ENCODE data around the gene CADM4. TPM values are rescaled to one million over a fixed set of nuclear protein-coding genes. Genes with fewer than 3 reads are reported as not detected.

CADM4 gene
- total and polyA plus RNA-seq, 9 of the 15 experiments (the other 6 are each of a cell fraction or from before 2014, with no cell fraction given) = 0.03 to 4.6 (median 1.3) TPM

DNA sequence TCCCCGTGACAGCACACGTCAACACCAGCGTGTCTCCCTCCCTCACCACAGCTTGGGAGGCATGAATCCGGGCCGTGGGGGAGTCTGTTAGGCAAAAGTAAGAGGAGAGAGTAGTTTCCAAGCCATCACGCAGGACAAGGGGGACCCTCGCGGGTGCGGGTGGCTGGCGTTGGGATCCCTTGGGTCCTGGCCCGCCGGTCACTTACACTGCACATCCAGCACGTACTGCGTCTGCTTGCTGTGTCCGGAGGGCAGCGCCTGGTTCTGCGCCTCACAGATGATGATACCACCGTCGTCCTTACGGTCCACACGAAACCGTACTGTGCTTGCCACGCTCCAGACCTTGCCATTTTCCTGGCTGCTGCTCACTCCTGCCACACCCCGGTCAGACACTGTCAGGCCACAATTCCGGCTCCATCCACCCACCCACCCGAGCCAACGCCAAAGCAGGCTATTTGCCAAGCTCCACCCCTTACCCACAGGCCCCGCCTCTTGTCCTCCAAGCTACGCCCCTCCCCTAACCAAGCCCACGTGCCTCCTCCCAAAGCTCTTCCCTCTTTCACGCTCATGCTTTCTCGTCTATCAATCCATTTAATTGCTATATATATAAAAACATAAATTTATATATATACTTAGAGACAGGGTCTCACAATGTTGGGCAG lies 13.6 kb downstream of the CADM4 start (continued):
- TF ChIP-seq REST (IDR thresholded peaks at IDR 0.05; ENCODE audit: borderline replicate concordance) = peak; percentile 19
- no peak for TF ChIP-seq REST (CRISPR knock-in tag; IDR thresholded peaks at IDR 0.05; ENCODE audit: low read depth)
- no peak for TF ChIP-seq ZBTB33 (CRISPR knock-in tag; IDR thresholded peaks at IDR 0.05)
- TF ChIP-seq POLR2B (IDR thresholded peaks at IDR 0.05; ENCODE audit: low read depth, partially characterized antibody) = no peak
- TF ChIP-seq SAP30 (IDR thresholded peaks at IDR 0.05; ENCODE audit: borderline replicate concordance, insufficient read depth, low read depth, low read length, poor library complexity, severe bottlenecking) = no peak
- TF ChIP-seq EGR1 (conservative IDR thresholded peaks at IDR 0.05) = peak; percentile 77
- TF ChIP-seq ZNF561 (CRISPR knock-in tag; conservative IDR thresholded peaks at IDR 0.05) = no peak
- no peak for TF ChIP-seq ZBED1 (IDR thresholded peaks at IDR 0.05)
- TF ChIP-seq TBP (optimal IDR thresholded peaks at IDR 0.05; ENCODE audit: low read depth, low read length) = no peak
- TF ChIP-seq U2AF1 (optimal IDR thresholded peaks at IDR 0.05; ENCODE audit: low read depth, low read length) = no peak
- TF ChIP-seq RBM25 (IDR thresholded peaks at IDR 0.05; ENCODE audit: low read depth, low read length, severe bottlenecking) = no peak
- TF ChIP-seq, protein P1, sequence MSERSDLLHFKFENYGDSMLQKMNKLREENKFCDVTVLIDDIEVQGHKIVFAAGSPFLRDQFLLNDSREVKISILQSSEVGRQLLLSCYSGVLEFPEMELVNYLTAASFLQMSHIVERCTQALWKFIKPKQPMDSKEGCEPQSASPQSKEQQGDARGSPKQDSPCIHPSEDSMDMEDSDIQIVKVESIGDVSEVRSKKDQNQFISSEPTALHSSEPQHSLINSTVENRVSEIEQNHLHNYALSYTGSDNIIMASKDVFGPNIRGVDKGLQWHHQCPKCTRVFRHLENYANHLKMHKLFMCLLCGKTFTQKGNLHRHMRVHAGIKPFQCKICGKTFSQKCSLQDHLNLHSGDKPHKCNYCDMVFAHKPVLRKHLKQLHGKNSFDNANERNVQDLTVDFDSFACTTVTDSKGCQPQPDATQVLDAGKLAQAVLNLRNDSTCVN (CRISPR knock-in tag; IDR thresholded peaks at IDR 0.05) = no peak
- TF ChIP-seq MYC (IDR thresholded peaks at IDR 0.05; ENCODE audit: low read depth, low read length) = peak; percentile 35
- TF ChIP-seq MYC (CRISPR knock-in tag; IDR thresholded peaks at IDR 0.05; ENCODE audit: borderline replicate concordance, low read depth) = no peak
